ENCODE data around the gene C10orf62.

C10orf62 gene

DNA sequence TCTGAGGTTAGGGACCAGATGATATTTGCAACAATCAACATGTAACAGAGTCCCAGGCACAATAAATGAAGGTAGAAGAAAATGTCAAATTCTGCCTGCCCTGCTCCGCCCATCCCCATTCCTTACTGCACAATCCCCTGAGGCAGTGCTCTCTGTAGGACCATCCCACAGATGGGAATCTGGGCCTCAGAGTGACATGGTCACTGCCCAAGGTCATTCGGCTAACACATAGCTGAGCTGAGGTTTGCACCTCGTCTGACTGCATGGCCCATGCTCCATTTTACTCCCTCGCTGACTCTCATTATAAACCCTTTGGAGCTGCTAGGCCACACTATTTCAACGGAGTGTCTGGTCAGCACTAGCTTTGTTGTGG is 4.1 kb upstream of the C10orf62 start:
- no peak for DNase-seq (ENCODE audit: low spot score)

GRCh38 chr10:97587183-97587582 is 2.3 kb upstream of the C10orf62 start:
- no peak for DNase-seq (ENCODE audit: low spot score)

- no peak for DNase-seq (ENCODE audit: low spot score)
These were observed 694 bp downstream of the C10orf62 start for GRCh38 chr10:97590082-97590747.

- no peak for DNase-seq (ENCODE audit: low spot score)
These were observed 1.4 kb downstream of the C10orf62 start for GRCh38 chr10:97590748-97591495.

- peak; percentile 36 for DNase-seq (ENCODE audit: low spot score)
These were observed 3.9 kb downstream of the C10orf62 start for GRCh38 chr10:97593421-97593820.

- peak; percentile 87 for DNase-seq (ENCODE audit: low spot score)
These were observed 6.9 kb downstream of the C10orf62 start for GRCh38 chr10:97596101-97597082.

GRCh38 chr10:97597778-97598177 is 8.3 kb downstream of the C10orf62 start:
- no peak for DNase-seq (ENCODE audit: low spot score)

DNA sequence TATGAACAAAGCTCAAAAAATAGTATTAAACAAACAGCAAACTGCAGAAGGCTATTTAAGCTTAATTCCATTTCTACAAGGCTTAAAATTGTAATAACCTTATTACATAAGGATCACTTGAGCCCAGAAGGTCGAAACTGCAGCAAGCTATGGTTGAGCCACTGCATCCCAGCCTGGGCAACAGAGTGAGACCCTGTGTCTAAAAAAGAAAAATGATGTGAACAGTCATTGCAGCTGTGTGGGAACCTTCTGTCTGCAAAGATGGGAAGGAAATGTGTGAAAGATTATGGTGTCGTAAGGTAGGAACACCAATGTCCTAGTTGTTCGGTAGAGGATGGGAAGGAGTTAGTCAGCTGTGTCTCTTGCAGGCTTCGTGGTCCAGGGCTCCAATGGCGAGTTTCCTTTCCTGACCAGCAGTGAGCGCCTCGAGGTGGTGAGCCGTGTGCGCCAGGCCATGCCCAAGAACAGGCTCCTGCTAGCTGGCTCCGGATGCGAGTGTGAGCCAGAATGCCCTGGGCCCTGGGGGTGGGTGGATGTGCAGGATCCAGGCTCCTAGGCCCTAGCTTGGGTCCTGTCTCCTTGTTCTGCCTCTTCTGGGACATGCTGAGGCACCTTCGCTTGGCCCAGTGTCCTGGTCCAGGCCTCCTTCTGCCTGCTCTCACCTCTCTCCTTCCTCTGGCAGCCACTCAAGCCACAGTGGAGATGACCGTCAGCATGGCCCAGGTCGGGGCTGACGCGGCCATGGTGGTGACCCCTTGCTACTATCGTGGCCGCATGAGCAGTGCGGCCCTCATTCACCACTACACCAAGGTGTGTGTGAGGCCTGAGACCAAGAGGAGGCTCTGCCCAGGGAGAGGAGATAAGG is 9.1 kb downstream of the C10orf62 start:
- no peak for DNase-seq (ENCODE audit: low spot score)

GRCh38 chr10:97599272-97599619 is 9.7 kb downstream of the C10orf62 start:
- no peak for DNase-seq (ENCODE audit: low spot score)

GRCh38 chr10:97600616-97601015 is 11.1 kb downstream of the C10orf62 start:
- no peak for DNase-seq (ENCODE audit: low spot score)

GRCh38 chr10:97601268-97602215 is 12.0 kb downstream of the C10orf62 start:
- DNase-seq (ENCODE audit: low spot score): no peak

GRCh38 chr10:97607095-97607636 is 17.6 kb downstream of the C10orf62 start:
- no peak for DNase-seq (ENCODE audit: low spot score)

GRCh38 chr10:97608991-97609561 is 19.6 kb downstream of the C10orf62 start:
- DNase-seq (ENCODE audit: low spot score): no peak

GRCh38 chr10:97611473-97611872 is 22.0 kb downstream of the C10orf62 start:
- no peak for DNase-seq (ENCODE audit: low spot score)

DNA sequence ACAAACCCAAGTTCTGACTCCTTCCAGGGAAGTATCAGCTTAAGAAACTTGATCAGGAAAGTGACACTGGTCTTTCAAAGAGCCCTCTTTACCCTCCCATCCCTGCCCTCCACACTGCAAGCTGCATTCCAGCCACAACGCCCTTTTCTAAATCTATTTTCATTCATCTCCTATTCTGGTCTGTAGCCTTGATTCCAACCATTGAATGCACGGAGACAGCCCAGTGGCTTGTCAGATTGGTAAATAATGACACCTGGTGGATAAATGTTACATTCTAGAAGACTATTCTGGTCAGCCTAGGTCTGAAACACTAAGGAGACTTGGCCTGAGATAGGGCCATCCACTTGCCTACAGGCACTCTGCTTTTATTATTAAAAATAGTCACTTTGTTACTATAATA is 22.9 kb downstream of the C10orf62 start:
- DNase-seq (ENCODE audit: low spot score): peak; percentile 77

GRCh38 chr10:97618285-97618684 is 28.8 kb downstream of the C10orf62 start:
- DNase-seq (ENCODE audit: low spot score): no peak

GRCh38 chr10:97618733-97619132 is 29.2 kb downstream of the C10orf62 start:
- DNase-seq (ENCODE audit: low spot score): no peak

DNA sequence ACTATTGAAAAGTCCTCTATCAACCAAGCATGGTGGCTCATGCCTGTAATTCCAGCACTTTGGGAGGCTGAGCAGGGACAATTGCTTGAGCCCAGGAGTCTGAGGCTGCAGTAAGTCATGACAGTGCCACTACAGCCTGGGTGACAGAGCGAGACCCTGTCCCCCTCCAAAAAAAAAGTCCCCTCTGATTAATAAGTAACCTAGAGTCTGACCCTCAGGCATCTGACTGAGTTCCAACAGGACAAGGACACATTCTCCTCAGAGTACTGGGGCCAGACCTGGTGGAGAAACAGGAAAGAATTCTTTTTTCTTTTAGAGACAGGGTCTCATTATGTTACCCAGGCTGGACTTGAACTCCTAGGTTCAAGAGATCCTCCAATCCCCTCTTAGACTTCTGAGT is 33.8 kb downstream of the C10orf62 start:
- DNase-seq (ENCODE audit: low spot score): no peak

- no peak for DNase-seq (ENCODE audit: low spot score)
These were observed 38.2 kb downstream of the C10orf62 start for GRCh38 chr10:97627731-97628130.

GRCh38 chr10:97628228-97628627 is 38.7 kb downstream of the C10orf62 start:
- no peak for DNase-seq (ENCODE audit: low spot score)

Measured in AG20443 (cell line).